HepG2 (cell line): ENCODE results near the gene SLC28A1. TPM values are rescaled to one million over a fixed set of nuclear protein-coding genes. Genes with fewer than 3 reads are reported as not detected.

ENCODE experiments used
- ATAC-seq: fragments of 200-7000 bp; cut with Tn5 transposase; 3 replicates; pipeline ENCODE4 v1.9.1; 2020; ENCODE audit warnings: mild to moderate bottlenecking, moderate library complexity
- BruUV-seq: library from RNA; stranded (reverse); fragments of 400-500 nt; replicated peaks from 2 replicates; lab custom pipeline; 2021; lab: Mats Ljungman, UMichigan
- CTCF ChIA-PET: fragments of 300-600 bp; formaldehyde crosslinking; extraction: SDS; loops from one replicate; lab custom pipeline; 2021; ENCODE audit warnings: low total read pairs, inconsistent platforms, low intra/inter-chr PET ratio; lab: Yijun Ruan, JAX
- POLR2A ChIA-PET: fragments of 350-600 bp; sonication (Branson Sonifier 250); formaldehyde crosslinking; loops from one replicate; lab custom pipeline; 2020; ENCODE audit warnings: antibody characterized with exemption, inconsistent platforms; lab: Yijun Ruan, JAX
- DNase-seq: peaks from one replicate; pipeline ENCODE4 v3.0.0-alpha.2; 2015; ENCODE audit warnings: low spot score
- FAIRE-seq: peaks from 3 replicates; lab custom pipeline; 2011; peaks lifted over from hg19 to GRCh38; lab: Jason Lieb, UNC
- H2AFZ ChIP-seq: one replicate; pipeline ENCODE4 v1.6.1; 2011; ENCODE audit warnings: low read length, inconsistent platforms
- H3K27ac ChIP-seq: fragments of 300-600 bp; 3 replicates; pipeline ENCODE4 v1.8.0; 2011; ENCODE audit warnings: mixed run types, mild to moderate bottlenecking, mixed read lengths, low read length, inconsistent platforms; ENCODE audit not compliant: insufficient read depth; ENCODE audit errors: extremely low read length
- H3K27me3 ChIP-seq, 2 experiments: fragments of 200-600 bp in 1 of 2; 2 replicates in 1 of 2; 3 replicates in 1 of 2; pipeline versions ENCODE4 v1.6.0 to v1.8.0; 2011; ENCODE audit warnings: low read length in 2 of 2, mild to moderate bottlenecking in 2 of 2, moderate library complexity in 2 of 2, inconsistent platforms in 1 of 2; ENCODE audit not compliant: insufficient read depth in 2 of 2, control insufficient read depth in 1 of 2
- H3K36me3 ChIP-seq, 2 experiments: fragments of 200-600 bp in 1 of 2; replicated peaks in 1 of 2; 2 replicates in 1 of 2; 3 replicates in 1 of 2; pipeline versions ENCODE4 v1.5.1 to v1.8.0; 2011; ENCODE audit warnings: low read length in 2 of 2, inconsistent platforms in 1 of 2; ENCODE audit not compliant: insufficient read depth in 2 of 2, control insufficient read depth in 1 of 2
- H3K4me1 ChIP-seq: 2 replicates; pipeline ENCODE4 v1.5.1; 2012; ENCODE audit warnings: low read length, inconsistent platforms; ENCODE audit not compliant: insufficient read depth
- H3K4me2 ChIP-seq: 2 replicates; pipeline ENCODE4 v1.6.0; 2011; ENCODE audit warnings: low read depth, low read length, inconsistent platforms
- H3K4me3 ChIP-seq, 3 experiments: fragments of 200-600 bp in 1 of 3; sonication (generic), shearing (Covaris generic) in 1 of 3; replicated peaks in 1 of 3; 2 replicates each; pipeline ENCODE4 v1.5.1; 2011 to 2016; ENCODE audit warnings: low read length in 3 of 3, inconsistent platforms in 2 of 3, low read depth in 2 of 3, mild to moderate bottlenecking in 2 of 3, control low read depth in 1 of 3, mixed read lengths in 1 of 3; ENCODE audit not compliant: insufficient read depth in 1 of 3
- H3K79me2 ChIP-seq: one replicate; pipeline ENCODE4 v1.6.1; 2011; ENCODE audit warnings: low read length, inconsistent platforms; ENCODE audit not compliant: insufficient read depth
- H3K9ac ChIP-seq: 2 replicates; pipeline ENCODE4 v1.6.0; 2011; ENCODE audit warnings: mild to moderate bottlenecking, low read depth, low read length, inconsistent platforms; ENCODE audit not compliant: insufficient read depth
- H3K9me3 ChIP-seq: 2 replicates; pipeline ENCODE4 v1.5.1; 2012; ENCODE audit warnings: mild to moderate bottlenecking, low read length
- H4K20me1 ChIP-seq: 2 replicates; pipeline ENCODE4 v1.6.0; 2011; ENCODE audit warnings: inconsistent platforms, mild to moderate bottlenecking, low read length, moderate library complexity; ENCODE audit not compliant: insufficient read depth
- CBX2 ChIP-seq, 2 experiments: fragments of 200-600 bp in 1 of 2; sonication (generic); formaldehyde crosslinking in 1 of 2; IDR thresholded peaks; 2 replicates each; pipeline versions ENCODE4 v1.7.0 to v1.8.1; 2018 to 2022; ENCODE audit warnings: low read depth in 2 of 2, low read length in 1 of 2, mild to moderate bottlenecking in 1 of 2, missing genetic modification reagents in 1 of 2
- CENPX ChIP-seq: sonication (generic); formaldehyde crosslinking; IDR thresholded peaks from 2 replicates; pipeline ENCODE4 v1.9.0; 2021; ENCODE audit warnings: mild to moderate bottlenecking, missing genetic modification reagents, moderate library complexity
- GTF2F1 ChIP-seq: fragments of 150-350 bp; IDR thresholded peaks from 2 replicates; pipeline ENCODE4 v1.6.1; 2014; ENCODE audit warnings: low read length
- PRPF4 ChIP-seq: fragments of 200-400 bp; formaldehyde crosslinking; IDR thresholded peaks from 2 replicates; pipeline ENCODE4 v1.6.1; 2016; ENCODE audit warnings: low read length, low read depth; ENCODE audit not compliant: poor library complexity, severe bottlenecking
- RXRB ChIP-seq: IDR thresholded peaks from 2 replicates; pipeline ENCODE4 v1.6.1; 2016; ENCODE audit warnings: borderline replicate concordance, missing genetic modification reagents, missing compliant biosample characterization
- SETDB1 ChIP-seq: sonication (generic); formaldehyde crosslinking; IDR thresholded peaks from 2 replicates; pipeline ENCODE4 v1.5.1; 2020; ENCODE audit warnings: missing genetic modification reagents, mild to moderate bottlenecking, borderline replicate concordance
- SIN3B ChIP-seq: fragments of 150-350 bp; IDR thresholded peaks from 2 replicates; pipeline ENCODE4 v1.6.1; 2014; ENCODE audit warnings: low read length
- SOX13 ChIP-seq, 3 experiments: fragments of 450-650 bp in 1 of 3; sonication (generic) in 1 of 3; formaldehyde crosslinking in 1 of 3; IDR thresholded peaks in 2 of 3; conservative IDR thresholded peaks in 1 of 3; 2 replicates each; pipeline versions ENCODE4 v1.5.0 to v1.6.1; 2016 to 2020; ENCODE audit warnings: antibody characterized with exemption in 1 of 3, mild to moderate bottlenecking in 1 of 3, missing compliant biosample characterization in 1 of 3, missing genetic modification reagents in 1 of 3, moderate library complexity in 1 of 3
- THYN1 ChIP-seq: sonication (generic); formaldehyde crosslinking; IDR thresholded peaks from 2 replicates; pipeline ENCODE4 v1.8.1; 2023; ENCODE audit warnings: low read depth, mild to moderate bottlenecking, moderate library complexity, missing genetic modification reagents, borderline replicate concordance
- ZBTB25 ChIP-seq: IDR thresholded peaks from 2 replicates; pipeline ENCODE4 v1.6.1; 2018; ENCODE audit warnings: missing genetic modification reagents
- ZNF30 ChIP-seq: sonication (generic); formaldehyde crosslinking; IDR thresholded peaks from 2 replicates; pipeline ENCODE4 v1.5.0; 2020; ENCODE audit warnings: mild to moderate bottlenecking, missing genetic modification reagents
- ZNF318 ChIP-seq: sonication (generic); formaldehyde crosslinking; IDR thresholded peaks from 2 replicates; pipeline ENCODE4 v1.4.0; 2020; ENCODE audit warnings: mild to moderate bottlenecking, missing genetic modification reagents
- ZNF660 ChIP-seq: sonication (generic); formaldehyde crosslinking; IDR thresholded peaks from 2 replicates; pipeline ENCODE4 v1.5.1; 2020; ENCODE audit warnings: mild to moderate bottlenecking, low read depth, missing genetic modification reagents, borderline replicate concordance
- ZNF775 ChIP-seq: sonication (generic); formaldehyde crosslinking; IDR thresholded peaks from 2 replicates; pipeline ENCODE4 v1.4.0; 2020; ENCODE audit warnings: missing genetic modification reagents, mild to moderate bottlenecking, moderate library complexity, borderline replicate concordance
- WGBS: methylation state at CpG from one replicate; pipeline ENCODE4 v1.1.6; 2017; ENCODE audit warnings: low lambda C conversion rate; 5-methylcytosine and 5-hydroxymethylcytosine counted together
- in situ Hi-C: cut with HindIII; loops from 2 replicates; pipeline ENCODE4 v1.10.0; 2017; ENCODE audit warnings: low pct_unique_long_range_greater_than_20kb; ENCODE audit not compliant: extremely low pct_ligation_motif_present
- intact Hi-C: fragments of 100-400 bp; cut with micrococcal nuclease; formaldehyde crosslinking; loops from one replicate; pipeline ENCODE4 v1.10.0; 2022; ENCODE audit not compliant: unreplicated experiment
- polyA plus RNA-seq, 8 experiments: library from polyadenylated mRNA; depleted of rRNA in 3 of 8; stranded (reverse) in 7 of 8; unstranded in 1 of 8; fragments of >200 nt; fragmentation: Illumina TruSeq in 4 of 8; extraction: Trizol in 4 of 8; gene quantifications; 2 replicates each; pipeline versions ENCODE4 v1.2.1 to v1.2.3, GENCODE V29; 2011 to 2016; ENCODE audit warnings: low read depth in 4 of 8, missing spikeins in 1 of 8, mixed read lengths in 1 of 8; ENCODE audit not compliant: insufficient read depth in 1 of 8
- total RNA-seq, 5 experiments: library from RNA; depleted of rRNA; stranded (reverse); fragments of >200 nt; fragmentation: Illumina TruSeq; extraction: Trizol; gene quantifications; 2 replicates each; pipeline ENCODE4 v1.2.3, GENCODE V29; 2016; ENCODE audit warnings: low read depth in 1 of 5

SLC28A1 gene
- total and polyA plus RNA-seq, 2 of the 13 experiments (the other 11 are each of a cell fraction or from before 2014, with no cell fraction given), result 0.31 to 5.8 TPM

- H3K4me1 ChIP-seq, result peaks cover 56% of the 10 kb centered on the region
- no peak overlapping the region for H3K4me3 ChIP-seq
- BruUV-seq, result no TSS peak
- H3K27ac ChIP-seq, result no peak overlapping the region
- H3K27me3 ChIP-seq, result peaks cover 0 to 4% of the 10 kb centered on the region in 2 experiments; a peak in 2 of 5 replicates
- no peak overlapping the region for H3K9ac ChIP-seq
- in situ Hi-C loops, result loop anchor here (25.0 kb wide), 1 partner anchor 320 kb away; no protein-coding TSS in a partner anchor
- ATAC-seq, result no peak
- no peak for FAIRE-seq
- DNase-seq, result no peak
- no peaks in the 10 kb centered on the region for H3K36me3 ChIP-seq
- ChIA-PET POLR2A (no interaction called here), CTCF (no interaction called here)
- WGBS, result 0% methylated on average over 1 of the region's 1 CpG
- intact Hi-C loops, result no loop called here
- H3K9me3 ChIP-seq, result peaks cover 7% of the 10 kb centered on the region; the same call in 1 of the 2 replicates
- H3K4me2 ChIP-seq, result no peak overlapping the region
- no peaks in the 10 kb centered on the region for H4K20me1 ChIP-seq
- no peaks in the 10 kb centered on the region for H3K79me2 ChIP-seq
- no peak overlapping the region for H2AFZ ChIP-seq
- TF ChIP-seq GTF2F1, result no peak
- TF ChIP-seq ZNF318 (CRISPR knock-in tag), result no peak
- no peak for TF ChIP-seq ZNF30 (CRISPR knock-in tag)
- no peak for TF ChIP-seq SIN3B
- TF ChIP-seq SOX13 (IDR thresholded peaks at IDR 0.05), result no peak
- no peak for TF ChIP-seq SOX13 (CRISPR knock-in tag; conservative IDR thresholded peaks at IDR 0.05 in 1 of 2, IDR thresholded peaks at IDR 0.05 in 1 of 2)
- no peak for TF ChIP-seq THYN1 (CRISPR knock-in tag)
- no peak for TF ChIP-seq ZNF775 (CRISPR knock-in tag)
- no peak for TF ChIP-seq CENPX (CRISPR knock-in tag)
- TF ChIP-seq ZBTB25 (CRISPR knock-in tag), result no peak
- no peak for TF ChIP-seq ZNF660 (CRISPR knock-in tag)
- no peak for TF ChIP-seq SETDB1 (CRISPR knock-in tag)
- no peak for TF ChIP-seq PRPF4
- TF ChIP-seq CBX2 (IDR thresholded peaks at IDR 0.05; ENCODE audit: low read depth, low read length), result no peak
- TF ChIP-seq CBX2 (CRISPR knock-in tag; IDR thresholded peaks at IDR 0.05; ENCODE audit: low read depth), result no peak
- TF ChIP-seq RXRB (CRISPR knock-in tag), result no peak
Measured at GRCh38 chr15:84842781-84843180, 41.7 kb upstream of the SLC28A1 start.
